Endothelial cell of umbilical vein (primary cell): ENCODE results near the gene CARD19.

Experiments
- EZH2 ChIP-seq: IDR thresholded peaks from 2 replicates; pipeline ENCODE4 v1.6.1; 2012; ENCODE audit warnings: borderline replicate concordance, low read depth, mild to moderate bottlenecking, moderate library complexity, low read length, inconsistent platforms; ENCODE audit not compliant: severe bottlenecking
- FOS ChIP-seq: IDR thresholded peaks from 2 replicates; pipeline ENCODE4 v1.6.1; 2011; ENCODE audit warnings: mild to moderate bottlenecking, low read length, moderate library complexity, borderline replicate concordance; ENCODE audit not compliant: insufficient read depth
- MYC ChIP-seq: IDR thresholded peaks from one replicate; pipeline ENCODE4 v1.6.1; 2011; ENCODE audit warnings: mild to moderate bottlenecking, low read depth, low read length
- POLR2A ChIP-seq: IDR thresholded peaks from 2 replicates; pipeline ENCODE4 v1.6.1; 2012; ENCODE audit warnings: low read depth, mild to moderate bottlenecking, control low read depth, low read length
- TF ChIP-seq, protein P1 (sequence below), 2 donors: IDR thresholded peaks; 1 replicate in 1 of 2; 2 replicates in 1 of 2; pipeline ENCODE4 v1.5.1; 2011; ENCODE audit warnings: low read length in 2 of 2, mild to moderate bottlenecking in 2 of 2, moderate library complexity in 2 of 2, control low read depth in 1 of 2, inconsistent platforms in 1 of 2, low read depth in 1 of 2; ENCODE audit not compliant: insufficient read depth in 1 of 2; ENCODE audit errors: extremely low read depth in 1 of 2
- TF ChIP-seq, protein P2 (sequence below): IDR thresholded peaks from 2 replicates; pipeline ENCODE4 v1.6.1; 2011; ENCODE audit not compliant: insufficient read depth, insufficient read length

DNA sequence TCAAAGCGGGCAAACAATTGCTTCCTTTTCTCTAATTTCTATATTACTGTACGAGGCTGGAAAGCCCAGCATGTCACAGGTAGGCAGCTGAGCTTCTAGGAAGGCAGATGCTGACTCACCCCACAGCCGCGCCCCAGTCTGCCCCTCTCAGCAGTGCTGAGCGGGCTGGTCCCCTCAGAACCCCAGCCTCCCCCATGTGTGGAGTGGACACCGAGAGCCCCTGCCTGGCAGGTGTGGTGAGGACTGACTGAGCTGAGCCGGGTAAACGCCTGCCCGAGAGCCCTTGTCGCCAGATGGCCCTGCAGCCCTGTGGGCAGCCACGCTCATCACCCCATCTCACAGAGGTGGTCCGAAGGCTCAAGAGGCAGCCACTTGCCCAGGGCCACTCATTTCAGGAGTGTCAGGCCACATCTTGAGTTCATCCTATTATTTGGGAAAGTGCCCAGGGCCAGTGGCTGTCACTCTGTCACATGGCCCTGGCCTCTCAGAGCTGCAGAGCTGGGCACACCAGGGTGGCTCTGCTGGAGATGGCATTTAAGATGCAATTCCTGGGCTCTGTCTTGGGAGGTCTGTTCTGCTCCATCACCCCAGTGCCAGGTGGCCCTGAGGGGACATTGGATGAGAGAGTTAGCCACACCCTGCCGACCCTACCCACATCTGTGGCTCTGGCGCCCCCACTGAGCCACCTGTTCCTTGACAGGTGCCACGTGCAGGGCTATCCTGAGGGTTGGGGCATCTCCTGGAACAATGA lies 12.4 kb downstream of the CARD19 start:
- TF ChIP-seq, protein P1, sequence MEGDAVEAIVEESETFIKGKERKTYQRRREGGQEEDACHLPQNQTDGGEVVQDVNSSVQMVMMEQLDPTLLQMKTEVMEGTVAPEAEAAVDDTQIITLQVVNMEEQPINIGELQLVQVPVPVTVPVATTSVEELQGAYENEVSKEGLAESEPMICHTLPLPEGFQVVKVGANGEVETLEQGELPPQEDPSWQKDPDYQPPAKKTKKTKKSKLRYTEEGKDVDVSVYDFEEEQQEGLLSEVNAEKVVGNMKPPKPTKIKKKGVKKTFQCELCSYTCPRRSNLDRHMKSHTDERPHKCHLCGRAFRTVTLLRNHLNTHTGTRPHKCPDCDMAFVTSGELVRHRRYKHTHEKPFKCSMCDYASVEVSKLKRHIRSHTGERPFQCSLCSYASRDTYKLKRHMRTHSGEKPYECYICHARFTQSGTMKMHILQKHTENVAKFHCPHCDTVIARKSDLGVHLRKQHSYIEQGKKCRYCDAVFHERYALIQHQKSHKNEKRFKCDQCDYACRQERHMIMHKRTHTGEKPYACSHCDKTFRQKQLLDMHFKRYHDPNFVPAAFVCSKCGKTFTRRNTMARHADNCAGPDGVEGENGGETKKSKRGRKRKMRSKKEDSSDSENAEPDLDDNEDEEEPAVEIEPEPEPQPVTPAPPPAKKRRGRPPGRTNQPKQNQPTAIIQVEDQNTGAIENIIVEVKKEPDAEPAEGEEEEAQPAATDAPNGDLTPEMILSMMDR (IDR thresholded peaks at IDR 0.05; ENCODE audit: extremely low read depth in 1 of 2, insufficient read depth in 1 of 2, low read depth in 1 of 2, low read length in 2 of 2), result no peak
- no peak for TF ChIP-seq POLR2A
- no peak for TF ChIP-seq FOS
- TF ChIP-seq MYC, result no peak
- TF ChIP-seq EZH2, result no peak
- TF ChIP-seq, protein P2, sequence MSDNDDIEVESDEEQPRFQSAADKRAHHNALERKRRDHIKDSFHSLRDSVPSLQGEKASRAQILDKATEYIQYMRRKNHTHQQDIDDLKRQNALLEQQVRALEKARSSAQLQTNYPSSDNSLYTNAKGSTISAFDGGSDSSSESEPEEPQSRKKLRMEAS, result no peak
